Chondrocyte (in vitro differentiated cells): ENCODE measurements around the gene ZC3H15. TPM values are rescaled to one million over a fixed set of nuclear protein-coding genes. Genes with fewer than 3 reads are reported as not detected.

ENCODE experiments used
- DNase-seq: peaks from one replicate; pipeline ENCODE4 v3.0.0; 2021; ENCODE audit warnings: mixed read lengths, low spot score
- H3K27ac Mint-ChIP-seq: one replicate; pipeline ENCODE4 v1.8.0; 2021; ENCODE audit warnings: mild to moderate bottlenecking, moderate library complexity, mixed read lengths; ENCODE audit not compliant: unreplicated experiment
- H3K27me3 Mint-ChIP-seq: 2 replicates; pipeline ENCODE4 v1.8.0; 2021; ENCODE audit warnings: low read depth, mixed read lengths
- H3K36me3 Mint-ChIP-seq: 2 replicates; pipeline ENCODE4 v1.8.0; 2021; ENCODE audit warnings: low read depth, mixed read lengths
- H3K4me1 Mint-ChIP-seq: 2 replicates; pipeline ENCODE4 v1.8.0; 2021; ENCODE audit warnings: low read depth, mild to moderate bottlenecking, mixed read lengths
- H3K4me3 Mint-ChIP-seq: one replicate; pipeline ENCODE4 v1.8.0; 2021; ENCODE audit warnings: mild to moderate bottlenecking, moderate library complexity, mixed read lengths; ENCODE audit not compliant: unreplicated experiment
- H3K9me3 Mint-ChIP-seq: 2 replicates; pipeline ENCODE4 v1.8.0; 2021; ENCODE audit warnings: low read depth, mixed read lengths
- CTCF ChIP-seq: fragments of 200-600 bp; sonication (generic); IDR thresholded peaks from 2 replicates; pipeline ENCODE4 v1.5.0; 2021; ENCODE audit warnings: antibody characterized with exemption, mild to moderate bottlenecking, moderate library complexity
- total RNA-seq: library from RNA; stranded (reverse); gene quantifications from 3 replicates; pipeline ENCODE4 v1.2.1, GENCODE V29; 2021

ZC3H15 gene
- total RNA-seq, 1 donor from 2014 or later: 46.4 TPM

- Mint-ChIP-seq H3K27me3 (no peaks in the 10 kb centered on the region), H3K36me3 (peaks cover 2% of the 10 kb centered on the region), H3K27ac (no peak overlapping the region), H3K9me3 (peaks cover 3% of the 10 kb centered on the region), H3K4me3 (no peak overlapping the region), H3K4me1 (no peaks in the 10 kb centered on the region)
- DNase-seq: no peak
- no peak for TF ChIP-seq CTCF
Measured at GRCh38 chr2:186443851-186444250, 42.2 kb upstream of the ZC3H15 start.

GRCh38 chr2:186445506-186445905 lies 40.6 kb upstream of the ZC3H15 start:
- no peak for DNase-seq
- no peaks in the 10 kb centered on the region for H3K36me3 Mint-ChIP-seq
- H3K9me3 Mint-ChIP-seq: no peaks in the 10 kb centered on the region
- H3K4me3 Mint-ChIP-seq: no peak overlapping the region
- no peaks in the 10 kb centered on the region for H3K27me3 Mint-ChIP-seq
- TF ChIP-seq CTCF: no peak
- no peak overlapping the region for H3K27ac Mint-ChIP-seq
- no peaks in the 10 kb centered on the region for H3K4me1 Mint-ChIP-seq

GRCh38 chr2:186455613-186456012 lies 30.4 kb upstream of the ZC3H15 start:
- no peak for DNase-seq
- Mint-ChIP-seq H3K27me3 (no peaks in the 10 kb centered on the region), H3K4me1 (no peaks in the 10 kb centered on the region), H3K9me3 (no peaks in the 10 kb centered on the region), H3K36me3 (peaks cover 2% of the 10 kb centered on the region), H3K4me3 (no peak overlapping the region), H3K27ac (no peak overlapping the region)
- no peak for TF ChIP-seq CTCF

- Mint-ChIP-seq H3K9me3 (no peaks in the 10 kb centered on the region), H3K27ac (no peak overlapping the region), H3K27me3 (no peaks in the 10 kb centered on the region), H3K4me1 (no peaks in the 10 kb centered on the region), H3K4me3 (no peak overlapping the region), H3K36me3 (peaks cover 2% of the 10 kb centered on the region)
- no peak for DNase-seq
- no peak for TF ChIP-seq CTCF
Measured at GRCh38 chr2:186456941-186457340, 29.1 kb upstream of the ZC3H15 start.

- no peaks in the 10 kb centered on the region for H3K27me3 Mint-ChIP-seq
- DNase-seq: no peak
- peaks cover 2% of the 10 kb centered on the region for H3K36me3 Mint-ChIP-seq
- no peak overlapping the region for H3K4me3 Mint-ChIP-seq
- TF ChIP-seq CTCF: no peak
- H3K4me1 Mint-ChIP-seq: no peaks in the 10 kb centered on the region
- no peaks in the 10 kb centered on the region for H3K9me3 Mint-ChIP-seq
- no peak overlapping the region for H3K27ac Mint-ChIP-seq
Measured at GRCh38 chr2:186457908-186458307, 28.2 kb upstream of the ZC3H15 start.
